Loucy (cell line): ENCODE measurements around the gene HOTAIR.

Experiments used
- EZH2phosphoT487 ChIP-seq: fragments of 200-600 bp; IDR thresholded peaks from 2 replicates; pipeline ENCODE4 v1.6.1; 2018; ENCODE audit warnings: antibody characterized with exemption, mild to moderate bottlenecking, moderate library complexity, borderline replicate concordance
- TF ChIP-seq, protein P1 (sequence below): fragments of 200-600 bp; sonication (generic); conservative IDR thresholded peaks from 2 replicates; pipeline ENCODE4 v1.5.1; 2014; ENCODE audit warnings: mild to moderate bottlenecking, antibody characterized with exemption, low read length

DNA sequence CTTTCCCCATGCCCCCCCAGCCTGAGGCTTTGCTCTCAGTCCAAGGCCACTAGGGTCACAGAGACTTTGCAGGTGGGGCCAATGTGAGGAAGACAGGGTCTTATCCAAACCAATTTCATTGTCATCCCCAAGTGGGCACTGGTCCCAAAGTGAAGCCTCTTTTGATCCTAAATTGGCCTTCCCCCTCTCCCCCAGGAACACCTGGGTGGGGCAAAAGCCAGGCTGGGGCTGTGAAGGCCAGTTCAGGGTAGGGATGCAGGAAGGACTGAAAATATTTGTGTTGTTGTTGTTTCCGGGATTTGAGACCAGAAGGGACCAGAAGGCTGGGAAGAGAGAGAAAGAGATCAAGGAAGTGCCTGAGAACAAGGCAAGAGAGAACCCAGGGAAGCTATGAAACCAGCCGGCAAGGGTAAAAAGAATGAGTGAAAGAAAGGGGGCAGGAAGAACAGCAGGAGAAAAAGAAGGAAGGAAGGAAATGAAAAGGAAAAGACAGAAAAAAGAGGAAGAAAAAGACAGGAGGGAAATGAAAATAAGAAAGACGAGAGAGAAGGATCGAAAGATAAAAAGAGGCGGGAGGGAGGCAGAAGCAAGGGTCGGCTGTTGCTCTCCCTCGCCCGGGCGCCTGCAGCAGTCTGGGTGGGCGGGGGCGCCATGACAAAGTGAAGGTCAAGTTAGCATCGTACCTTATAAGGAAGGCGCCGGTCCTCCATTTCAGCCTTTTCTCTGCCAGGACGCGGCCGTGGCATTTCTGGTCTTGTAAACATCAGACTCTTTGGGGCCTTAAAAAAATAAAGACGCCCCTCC lies 9.3 kb downstream of the HOTAIR start:
- TF ChIP-seq, protein P1, sequence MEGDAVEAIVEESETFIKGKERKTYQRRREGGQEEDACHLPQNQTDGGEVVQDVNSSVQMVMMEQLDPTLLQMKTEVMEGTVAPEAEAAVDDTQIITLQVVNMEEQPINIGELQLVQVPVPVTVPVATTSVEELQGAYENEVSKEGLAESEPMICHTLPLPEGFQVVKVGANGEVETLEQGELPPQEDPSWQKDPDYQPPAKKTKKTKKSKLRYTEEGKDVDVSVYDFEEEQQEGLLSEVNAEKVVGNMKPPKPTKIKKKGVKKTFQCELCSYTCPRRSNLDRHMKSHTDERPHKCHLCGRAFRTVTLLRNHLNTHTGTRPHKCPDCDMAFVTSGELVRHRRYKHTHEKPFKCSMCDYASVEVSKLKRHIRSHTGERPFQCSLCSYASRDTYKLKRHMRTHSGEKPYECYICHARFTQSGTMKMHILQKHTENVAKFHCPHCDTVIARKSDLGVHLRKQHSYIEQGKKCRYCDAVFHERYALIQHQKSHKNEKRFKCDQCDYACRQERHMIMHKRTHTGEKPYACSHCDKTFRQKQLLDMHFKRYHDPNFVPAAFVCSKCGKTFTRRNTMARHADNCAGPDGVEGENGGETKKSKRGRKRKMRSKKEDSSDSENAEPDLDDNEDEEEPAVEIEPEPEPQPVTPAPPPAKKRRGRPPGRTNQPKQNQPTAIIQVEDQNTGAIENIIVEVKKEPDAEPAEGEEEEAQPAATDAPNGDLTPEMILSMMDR = no peak
- TF ChIP-seq EZH2phosphoT487 = no peak
